WTC11 (cell line): ENCODE results near the gene TEX101. TPM values are rescaled to one million over a fixed set of nuclear protein-coding genes. Genes with fewer than 3 reads are reported as not detected.

Experiments used
- ATAC-seq: fragments of 200-7000 bp; cut with Tn5 transposase; 2 replicates; pipeline ENCODE4 v1.10.0; 2021; ENCODE audit warnings: mild to moderate bottlenecking, moderate library complexity
- CTCF ChIA-PET: fragments of 300-600 bp; sonication (Branson Sonifier 250); formaldehyde crosslinking; loops from one replicate; lab custom pipeline; 2021; ENCODE audit warnings: antibody characterized with exemption; lab: Charles Lee
- POLR2A ChIA-PET: fragments of 350-600 bp; sonication (Branson Sonifier 250); formaldehyde crosslinking; loops from one replicate; lab custom pipeline; 2021; ENCODE audit warnings: antibody characterized with exemption; lab: Charles Lee
- DNase-seq: peaks from one replicate; pipeline ENCODE4 v3.0.0; 2021; ENCODE audit warnings: low spot score
- H3K27ac Mint-ChIP-seq: 2 replicates; pipeline ENCODE4 v1.8.0; 2021; ENCODE audit warnings: mixed read lengths
- H3K27me3 Mint-ChIP-seq: 2 replicates; pipeline ENCODE4 v1.8.0; 2021; ENCODE audit warnings: low read depth, mild to moderate bottlenecking, moderate library complexity, mixed read lengths
- H3K36me3 Mint-ChIP-seq: 2 replicates; pipeline ENCODE4 v1.8.0; 2021; ENCODE audit warnings: mixed read lengths
- H3K4me1 Mint-ChIP-seq: 2 replicates; pipeline ENCODE4 v1.8.0; 2022; ENCODE audit warnings: mixed read lengths
- H3K4me3 Mint-ChIP-seq: 2 replicates; pipeline ENCODE4 v1.8.0; 2021; ENCODE audit warnings: mild to moderate bottlenecking, moderate library complexity, mixed read lengths
- H3K9me3 Mint-ChIP-seq: 2 replicates; pipeline ENCODE4 v1.8.0; 2021; ENCODE audit warnings: mixed read lengths
- ARID4B ChIP-seq: sonication (generic); formaldehyde crosslinking; IDR thresholded peaks from 2 replicates; pipeline ENCODE4 v1.8.0; 2023; ENCODE audit warnings: missing genetic modification reagents, mild to moderate bottlenecking, borderline replicate concordance
- ATF3 ChIP-seq: sonication (generic); formaldehyde crosslinking; conservative IDR thresholded peaks from 2 replicates; pipeline ENCODE4 v1.8.1; 2022; ENCODE audit warnings: mild to moderate bottlenecking, missing genetic modification reagents
- ESRRA ChIP-seq: sonication (generic); formaldehyde crosslinking; IDR thresholded peaks from 2 replicates; pipeline ENCODE4 v1.8.1; 2022; ENCODE audit warnings: mild to moderate bottlenecking, missing genetic modification reagents, borderline replicate concordance
- GRHL2 ChIP-seq: fragments of 250-450 bp; sonication (Bioruptor Pico); IDR thresholded peaks from 2 replicates; pipeline ENCODE4 v1.8.0; 2022; ENCODE audit warnings: mild to moderate bottlenecking, moderate library complexity; ENCODE audit not compliant: insufficient replicate concordance, severe bottlenecking
- GTF2I ChIP-seq: fragments of 250-450 bp; sonication (Bioruptor Pico); conservative IDR thresholded peaks from 2 replicates; pipeline ENCODE4 v1.4.0; 2021; ENCODE audit warnings: mild to moderate bottlenecking
- MLX ChIP-seq: sonication (generic); formaldehyde crosslinking; IDR thresholded peaks from 2 replicates; pipeline ENCODE4 v1.8.1; 2023; ENCODE audit warnings: mild to moderate bottlenecking, missing genetic modification reagents, moderate library complexity
- NFYB ChIP-seq: sonication (generic); formaldehyde crosslinking; conservative IDR thresholded peaks from 2 replicates; pipeline ENCODE4 v1.8.0; 2022; ENCODE audit warnings: low read depth, missing genetic modification reagents
- ZNF423 ChIP-seq: fragments of 250-450 bp; sonication (Bioruptor Pico); IDR thresholded peaks from 2 replicates; pipeline ENCODE4 v2.1.2; 2022; ENCODE audit warnings: mild to moderate bottlenecking, moderate library complexity
- ZNF671 ChIP-seq: fragments of 250-450 bp; sonication (Bioruptor Pico); IDR thresholded peaks from 2 replicates; pipeline ENCODE4 v1.8.0; 2021; ENCODE audit warnings: mild to moderate bottlenecking
- total RNA-seq: library from RNA; stranded (reverse); gene quantifications from 3 replicates; pipeline ENCODE4 v1.2.3, GENCODE V29; 2021
- TF ChIP-seq, protein P1 (sequence below): sonication (generic); formaldehyde crosslinking; IDR thresholded peaks from 2 replicates; pipeline ENCODE4 v1.8.0; 2022; ENCODE audit warnings: mild to moderate bottlenecking, missing genetic modification reagents
- TF ChIP-seq, protein P2 (sequence below): fragments of 250-450 bp; sonication (Bioruptor Pico); IDR thresholded peaks from 2 replicates; pipeline ENCODE4 v1.9.0; 2021; ENCODE audit warnings: mild to moderate bottlenecking
- TF ChIP-seq, protein P3 (sequence below): fragments of 250-450 bp; sonication (Bioruptor Pico); IDR thresholded peaks from 2 replicates; pipeline ENCODE4 v1.8.0; 2021; ENCODE audit warnings: mild to moderate bottlenecking
- TF ChIP-seq, protein P4 (sequence below): sonication (generic); formaldehyde crosslinking; IDR thresholded peaks from 2 replicates; pipeline ENCODE4 v1.8.0; 2023; ENCODE audit warnings: missing genetic modification reagents

Gene TEX101
- total RNA-seq, 1 experiment from 2014 or later: not detected

DNA sequence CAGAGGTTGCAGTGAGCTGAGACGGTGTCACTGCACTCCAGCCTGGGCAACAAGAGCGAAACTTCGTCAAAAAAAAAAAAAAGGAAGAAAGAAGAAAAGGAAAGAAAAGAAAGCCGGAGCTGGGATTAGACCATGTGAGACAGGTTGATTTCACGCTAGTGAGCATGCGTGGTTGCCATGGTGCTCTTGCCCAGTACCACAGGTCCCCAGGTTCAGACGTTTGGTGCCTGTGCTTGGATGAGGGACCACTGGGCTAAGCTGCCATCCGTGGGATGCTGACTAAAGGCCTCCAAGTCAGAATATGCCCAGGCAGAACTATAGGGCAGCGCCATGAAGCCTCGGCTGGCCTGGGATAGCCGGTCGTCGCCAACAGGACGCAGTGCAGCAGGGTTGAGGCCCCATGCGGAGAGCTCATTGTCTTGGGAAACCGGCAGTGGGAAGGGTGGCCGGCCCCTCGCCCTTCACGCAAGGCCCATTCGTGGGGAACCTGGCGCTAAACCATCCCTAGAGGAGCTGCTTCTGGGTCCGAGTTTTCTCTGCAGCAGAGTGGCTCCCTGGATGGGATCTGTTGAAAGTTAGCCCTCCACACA, 7.2 kb upstream of the TEX101 start:
- Mint-ChIP-seq H3K36me3 (no peaks in the 10 kb centered on the region), H3K27ac (no peak overlapping the region), H3K27me3 (no peaks in the 10 kb centered on the region), H3K4me3 (no peak overlapping the region), H3K9me3 (peaks cover 8% of the 10 kb centered on the region), H3K4me1 (peaks cover 11% of the 10 kb centered on the region)
- ChIA-PET POLR2A (interaction anchor here (0.7 kb wide), 1 partner anchor 84 kb away, joined by 4 read pairs; no protein-coding TSS in a partner anchor), CTCF (interaction anchor here (0.8 to 1.3 kb wide), 6 partner anchors 18 to 112 kb away, joined by 3 to 9 read pairs (median 4); no protein-coding TSS in a partner anchor)
- peak; percentile 36 for DNase-seq
- peak; percentile 59 for ATAC-seq
- TF ChIP-seq NFYB (CRISPR knock-in tag) (no peak), ARID4B (CRISPR knock-in tag) (no peak), ZNF671 (CRISPR knock-in tag) (no peak), ZNF423 (no peak), MLX (CRISPR knock-in tag) (no peak), ESRRA (CRISPR knock-in tag) (no peak)
- TF ChIP-seq, protein P1, sequence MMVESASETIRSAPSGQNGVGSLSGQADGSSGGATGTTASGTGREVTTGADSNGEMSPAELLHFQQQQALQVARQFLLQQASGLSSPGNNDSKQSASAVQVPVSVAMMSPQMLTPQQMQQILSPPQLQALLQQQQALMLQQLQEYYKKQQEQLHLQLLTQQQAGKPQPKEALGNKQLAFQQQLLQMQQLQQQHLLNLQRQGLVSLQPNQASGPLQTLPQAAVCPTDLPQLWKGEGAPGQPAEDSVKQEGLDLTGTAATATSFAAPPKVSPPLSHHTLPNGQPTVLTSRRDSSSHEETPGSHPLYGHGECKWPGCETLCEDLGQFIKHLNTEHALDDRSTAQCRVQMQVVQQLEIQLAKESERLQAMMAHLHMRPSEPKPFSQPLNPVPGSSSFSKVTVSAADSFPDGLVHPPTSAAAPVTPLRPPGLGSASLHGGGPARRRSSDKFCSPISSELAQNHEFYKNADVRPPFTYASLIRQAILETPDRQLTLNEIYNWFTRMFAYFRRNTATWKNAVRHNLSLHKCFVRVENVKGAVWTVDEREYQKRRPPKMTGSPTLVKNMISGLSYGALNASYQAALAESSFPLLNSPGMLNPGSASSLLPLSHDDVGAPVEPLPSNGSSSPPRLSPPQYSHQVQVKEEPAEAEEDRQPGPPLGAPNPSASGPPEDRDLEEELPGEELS (CRISPR knock-in tag): no peak
- TF ChIP-seq, protein P2, sequence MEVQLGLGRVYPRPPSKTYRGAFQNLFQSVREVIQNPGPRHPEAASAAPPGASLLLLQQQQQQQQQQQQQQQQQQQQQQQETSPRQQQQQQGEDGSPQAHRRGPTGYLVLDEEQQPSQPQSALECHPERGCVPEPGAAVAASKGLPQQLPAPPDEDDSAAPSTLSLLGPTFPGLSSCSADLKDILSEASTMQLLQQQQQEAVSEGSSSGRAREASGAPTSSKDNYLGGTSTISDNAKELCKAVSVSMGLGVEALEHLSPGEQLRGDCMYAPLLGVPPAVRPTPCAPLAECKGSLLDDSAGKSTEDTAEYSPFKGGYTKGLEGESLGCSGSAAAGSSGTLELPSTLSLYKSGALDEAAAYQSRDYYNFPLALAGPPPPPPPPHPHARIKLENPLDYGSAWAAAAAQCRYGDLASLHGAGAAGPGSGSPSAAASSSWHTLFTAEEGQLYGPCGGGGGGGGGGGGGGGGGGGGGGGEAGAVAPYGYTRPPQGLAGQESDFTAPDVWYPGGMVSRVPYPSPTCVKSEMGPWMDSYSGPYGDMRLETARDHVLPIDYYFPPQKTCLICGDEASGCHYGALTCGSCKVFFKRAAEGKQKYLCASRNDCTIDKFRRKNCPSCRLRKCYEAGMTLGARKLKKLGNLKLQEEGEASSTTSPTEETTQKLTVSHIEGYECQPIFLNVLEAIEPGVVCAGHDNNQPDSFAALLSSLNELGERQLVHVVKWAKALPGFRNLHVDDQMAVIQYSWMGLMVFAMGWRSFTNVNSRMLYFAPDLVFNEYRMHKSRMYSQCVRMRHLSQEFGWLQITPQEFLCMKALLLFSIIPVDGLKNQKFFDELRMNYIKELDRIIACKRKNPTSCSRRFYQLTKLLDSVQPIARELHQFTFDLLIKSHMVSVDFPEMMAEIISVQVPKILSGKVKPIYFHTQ: no peak
- TF ChIP-seq, protein P3, sequence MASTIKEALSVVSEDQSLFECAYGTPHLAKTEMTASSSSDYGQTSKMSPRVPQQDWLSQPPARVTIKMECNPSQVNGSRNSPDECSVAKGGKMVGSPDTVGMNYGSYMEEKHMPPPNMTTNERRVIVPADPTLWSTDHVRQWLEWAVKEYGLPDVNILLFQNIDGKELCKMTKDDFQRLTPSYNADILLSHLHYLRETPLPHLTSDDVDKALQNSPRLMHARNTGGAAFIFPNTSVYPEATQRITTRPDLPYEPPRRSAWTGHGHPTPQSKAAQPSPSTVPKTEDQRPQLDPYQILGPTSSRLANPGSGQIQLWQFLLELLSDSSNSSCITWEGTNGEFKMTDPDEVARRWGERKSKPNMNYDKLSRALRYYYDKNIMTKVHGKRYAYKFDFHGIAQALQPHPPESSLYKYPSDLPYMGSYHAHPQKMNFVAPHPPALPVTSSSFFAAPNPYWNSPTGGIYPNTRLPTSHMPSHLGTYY: no peak
- TF ChIP-seq, protein P4, sequence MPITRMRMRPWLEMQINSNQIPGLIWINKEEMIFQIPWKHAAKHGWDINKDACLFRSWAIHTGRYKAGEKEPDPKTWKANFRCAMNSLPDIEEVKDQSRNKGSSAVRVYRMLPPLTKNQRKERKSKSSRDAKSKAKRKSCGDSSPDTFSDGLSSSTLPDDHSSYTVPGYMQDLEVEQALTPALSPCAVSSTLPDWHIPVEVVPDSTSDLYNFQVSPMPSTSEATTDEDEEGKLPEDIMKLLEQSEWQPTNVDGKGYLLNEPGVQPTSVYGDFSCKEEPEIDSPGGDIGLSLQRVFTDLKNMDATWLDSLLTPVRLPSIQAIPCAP (CRISPR knock-in tag): no peak

- H3K27me3 Mint-ChIP-seq: no peaks in the 10 kb centered on the region
- ATAC-seq: no peak
- peaks cover 3% of the 10 kb centered on the region; the same call in 1 of the 2 replicates for H3K36me3 Mint-ChIP-seq
- no peak overlapping the region for H3K27ac Mint-ChIP-seq
- ChIA-PET POLR2A (no interaction called here), CTCF (interaction anchor here (0.8 to 1.3 kb wide), 5 partner anchors 17 to 112 kb away, joined by 3 to 9 read pairs (median 5); no protein-coding TSS in a partner anchor)
- H3K4me3 Mint-ChIP-seq: no peak overlapping the region
- H3K9me3 Mint-ChIP-seq: peaks cover 11% of the 10 kb centered on the region
- DNase-seq: no peak
- peaks cover 11% of the 10 kb centered on the region for H3K4me1 Mint-ChIP-seq
- TF ChIP-seq GRHL2 (CRISPR knock-in tag) (no peak), ATF3 (CRISPR knock-in tag) (no peak), GTF2I (no peak)
- TF ChIP-seq, protein P2: no peak
Observed at GRCh38 chr19:43408043-43408442, 6.6 kb upstream of the TEX101 start.
